IMR-90 (cell line): ENCODE measurements around the gene OR51A7. TPM values are rescaled to one million over a fixed set of nuclear protein-coding genes. Genes with fewer than 3 reads are reported as not detected.

ENCODE experiments used
- ATAC-seq: fragments of 200-7000 bp; cut with Tn5 transposase; 2 replicates; pipeline ENCODE4 v1.9.1; 2020; ENCODE audit warnings: low read depth, mild to moderate bottlenecking, moderate library complexity
- BruUV-seq: library from RNA; stranded (reverse); fragments of 400-500 nt; replicated peaks from 2 replicates; lab custom pipeline; 2021; lab: Mats Ljungman, UMichigan
- CTCF ChIA-PET: fragments of 300-600 bp; formaldehyde crosslinking; extraction: SDS; loops from one replicate; lab custom pipeline; 2021; ENCODE audit warnings: antibody characterized with exemption; lab: Yijun Ruan, JAX
- POLR2A ChIA-PET: fragments of 300-600 bp; sonication (Branson Sonifier 250); formaldehyde crosslinking; loops from one replicate; lab custom pipeline; 2022; ENCODE audit warnings: antibody characterized with exemption; ENCODE audit not compliant: unreplicated experiment; lab: Charles Lee
- DNase-seq: peaks from one replicate; pipeline ENCODE4 v3.0.0; 2013
- H2AFZ ChIP-seq: replicated peaks from 2 replicates; pipeline ENCODE3; 2013; ENCODE audit warnings: low read length, mild to moderate bottlenecking; ENCODE audit not compliant: poor library complexity
- H2AK5ac ChIP-seq: 2 replicates; pipeline ENCODE4 v1.6.1; 2013; ENCODE audit warnings: low read depth, low read length, inconsistent platforms
- H2AK9ac ChIP-seq: replicated peaks from 2 replicates; pipeline ENCODE3; 2013; ENCODE audit warnings: mild to moderate bottlenecking, low read depth, low read length, moderate library complexity; ENCODE audit not compliant: poor library complexity
- H2BK120ac ChIP-seq: 2 replicates; pipeline ENCODE4 v1.6.1; 2013; ENCODE audit warnings: low read depth, low read length, inconsistent platforms
- H2BK15ac ChIP-seq: 3 replicates; pipeline ENCODE4 v1.6.1; 2013; ENCODE audit warnings: low read depth, low read length, inconsistent platforms
- H2BK20ac ChIP-seq: 2 replicates; pipeline ENCODE4 v1.6.1; 2013; ENCODE audit warnings: low read depth, mild to moderate bottlenecking, inconsistent platforms, low read length, moderate library complexity
- H2BK5ac ChIP-seq: 2 replicates; pipeline ENCODE4 v1.6.1; 2013; ENCODE audit warnings: mild to moderate bottlenecking, low read depth, low read length, inconsistent platforms; ENCODE audit not compliant: poor library complexity, severe bottlenecking
- H3K14ac ChIP-seq: replicated peaks from 2 replicates; pipeline ENCODE4 v1.6.1; 2013; ENCODE audit warnings: low read depth, low read length, inconsistent platforms
- H3K18ac ChIP-seq: 2 replicates; pipeline ENCODE4 v1.6.1; 2013; ENCODE audit warnings: low read depth, low read length, control low read depth
- H3K23ac ChIP-seq: 2 replicates; pipeline ENCODE4 v1.6.1; 2013; ENCODE audit warnings: low read depth, low read length, inconsistent platforms
- H3K27ac ChIP-seq: 2 replicates; pipeline ENCODE4 v1.5.1; 2013; ENCODE audit warnings: mild to moderate bottlenecking, control low read depth, low read length; ENCODE audit not compliant: insufficient read depth
- H3K27me3 ChIP-seq: 2 replicates; pipeline ENCODE4 v1.6.1; 2013; ENCODE audit warnings: low read length; ENCODE audit not compliant: control insufficient read depth, insufficient read depth
- H3K36me3 ChIP-seq: 2 replicates; pipeline ENCODE4 v1.6.1; 2013; ENCODE audit warnings: low read length, mixed read lengths; ENCODE audit not compliant: control insufficient read depth, insufficient read depth
- H3K4ac ChIP-seq: 2 replicates; pipeline ENCODE4 v1.6.1; 2013; ENCODE audit warnings: low read depth, low read length, inconsistent platforms
- H3K4me1 ChIP-seq: 2 replicates; pipeline ENCODE4 v1.6.1; 2013; ENCODE audit warnings: low read length, mixed read lengths; ENCODE audit not compliant: control insufficient read depth, insufficient read depth
- H3K4me2 ChIP-seq: 2 replicates; pipeline ENCODE4 v1.6.1; 2013; ENCODE audit warnings: low read depth, mild to moderate bottlenecking, control low read depth, low read length, moderate library complexity
- H3K4me3 ChIP-seq: 2 replicates; pipeline ENCODE4 v1.5.1; 2013; ENCODE audit warnings: low read depth, mild to moderate bottlenecking, control low read depth, low read length, moderate library complexity; ENCODE audit not compliant: insufficient read depth
- H3K56ac ChIP-seq: 2 replicates; pipeline ENCODE4 v1.6.1; 2013; ENCODE audit warnings: low read length, inconsistent platforms; ENCODE audit not compliant: insufficient read depth; ENCODE audit errors: extremely low read depth
- H3K79me1 ChIP-seq, 2 experiments: 2 replicates each; pipeline ENCODE4 v1.6.1; 2013; ENCODE audit warnings: low read length in 2 of 2, inconsistent platforms in 1 of 2, low read depth in 1 of 2
- H3K9ac ChIP-seq: 2 replicates; pipeline ENCODE4 v1.6.1; 2013; ENCODE audit warnings: low read depth, low read length, control low read depth
- H3K9me1 ChIP-seq: 2 replicates; pipeline ENCODE4 v1.6.1; 2013; ENCODE audit warnings: low read length, inconsistent platforms; ENCODE audit not compliant: insufficient read depth
- H3K9me3 ChIP-seq: 2 replicates; pipeline ENCODE4 v1.6.1; 2013; ENCODE audit warnings: low read length; ENCODE audit not compliant: control insufficient read depth, insufficient read depth
- H4K20me1 ChIP-seq: 2 replicates; pipeline ENCODE4 v1.6.1; 2013; ENCODE audit warnings: low read length, inconsistent platforms; ENCODE audit not compliant: insufficient read depth
- H4K5ac ChIP-seq: 2 replicates; pipeline ENCODE4 v1.6.1; 2013; ENCODE audit warnings: mild to moderate bottlenecking, low read depth, low read length, control low read depth
- H4K8ac ChIP-seq, 2 experiments: 2 replicates each; pipeline ENCODE4 v1.6.1; 2013; ENCODE audit warnings: low read depth in 2 of 2, low read length in 2 of 2, control low read depth in 1 of 2, inconsistent platforms in 1 of 2
- H4K91ac ChIP-seq: 2 replicates; pipeline ENCODE4 v1.6.1; 2013; ENCODE audit warnings: low read depth, low read length, inconsistent platforms; ENCODE audit not compliant: insufficient read depth
- BHLHE40 ChIP-seq: fragments of 150-350 bp; IDR thresholded peaks from 2 replicates; pipeline ENCODE4 v1.6.1; 2016; ENCODE audit warnings: mild to moderate bottlenecking, low read depth, low read length
- WGBS, 2 experiments: methylation state at CpG; one replicate each; pipeline versions ENCODE4 v1.1.5 to v1.1.7; 2013; ENCODE audit warnings: missing lambda C conversion rate in 2 of 2; ENCODE audit not compliant: insufficient read length in 1 of 2; ENCODE audit errors: extremely low coverage in 2 of 2; 5-methylcytosine and 5-hydroxymethylcytosine counted together
- dilution Hi-C: fragments of 300-500 bp; cut with HindIII; formaldehyde crosslinking; loops from one replicate; pipeline ENCODE4 v1.14.3; 2018; ENCODE audit warnings: low sequenced_read_pairs; ENCODE audit not compliant: unreplicated experiment
- in situ Hi-C: fragments of 300-500 bp; cut with MboI; formaldehyde crosslinking; loops from 3 replicates; pipeline ENCODE4 v1.14.3; 2019; ENCODE audit warnings: low sequenced_read_pairs, inconsistent platforms, mixed read lengths
- intact Hi-C: fragments of 100-400 bp; cut with micrococcal nuclease; formaldehyde crosslinking; loops from 2 replicates; pipeline ENCODE4 v1.10.0; 2022
- polyA plus RNA-seq, 3 experiments: library from polyadenylated mRNA; depleted of rRNA; stranded (reverse); fragments of >200 nt; gene quantifications; 2 replicates each; pipeline ENCODE4 v1.2.3, GENCODE V29; 2012; ENCODE audit warnings: low replicate concordance in 1 of 3
- total RNA-seq: library from RNA; depleted of rRNA; stranded (reverse); fragments of >200 nt; gene quantifications from 2 replicates; pipeline ENCODE4 v1.2.3, GENCODE V29; 2012

OR51A7 gene
- total and polyA plus RNA-seq, 2 of the 4 experiments (the other 2 are of a cell fraction), result not detected

DNA sequence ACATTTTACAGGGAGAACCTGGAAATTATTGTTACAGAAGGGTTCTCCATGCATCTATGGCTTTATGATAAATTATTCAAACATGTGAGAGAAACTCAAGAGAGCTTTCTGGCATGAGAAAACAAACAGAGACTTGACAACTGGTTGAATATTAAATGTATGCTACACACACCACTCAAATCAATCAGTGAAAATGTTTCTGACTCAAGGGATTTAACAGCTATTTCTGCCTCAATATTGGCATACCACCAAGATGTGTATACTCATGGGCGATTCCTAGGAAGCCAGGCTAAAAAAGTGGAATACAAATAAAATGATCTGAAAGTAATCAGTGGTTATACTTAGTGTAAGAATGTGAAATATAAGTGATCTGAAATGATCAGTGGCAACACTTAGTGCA, 37.7 kb upstream of the OR51A7 start:
- H4K8ac ChIP-seq, result no peak overlapping the region
- DNase-seq (no peak), ATAC-seq (no peak)
- H3K56ac ChIP-seq, result no peak overlapping the region
- no CpG with 5 or more reads among the region's 1 CpG for WGBS, 2 experiments
- H3K18ac ChIP-seq, result no peak overlapping the region
- H3K4me2 ChIP-seq, result no peak overlapping the region
- no peak overlapping the region for H2BK120ac ChIP-seq
- H3K14ac ChIP-seq, result no peak overlapping the region
- no peaks in the 10 kb centered on the region for H3K79me1 ChIP-seq
- no peak overlapping the region for H3K4ac ChIP-seq
- no peaks in the 10 kb centered on the region for H3K4me1 ChIP-seq
- H3K9ac ChIP-seq, result no peak overlapping the region
- H3K9me1 ChIP-seq, result no peaks in the 10 kb centered on the region
- ChIA-PET POLR2A (no interaction called here), CTCF (no interaction called here)
- H2AFZ ChIP-seq, result no peak overlapping the region
- no peak overlapping the region for H4K91ac ChIP-seq
- no peaks in the 10 kb centered on the region for H4K20me1 ChIP-seq
- dilution Hi-C loops (no loop called here), intact Hi-C loops (no loop called here), in situ Hi-C loops (no loop called here)
- H2BK5ac ChIP-seq, result no peak overlapping the region
- H2AK5ac ChIP-seq, result no peak overlapping the region
- no TSS peak for BruUV-seq
- H2BK15ac ChIP-seq, result no peak overlapping the region
- no peak for TF ChIP-seq BHLHE40
- H3K23ac ChIP-seq, result no peak overlapping the region
- no peak overlapping the region for H4K5ac ChIP-seq
- no peak overlapping the region for H3K4me3 ChIP-seq
- no peak overlapping the region for H2AK9ac ChIP-seq
- H3K27ac ChIP-seq, result no peak overlapping the region
- no peaks in the 10 kb centered on the region for H3K36me3 ChIP-seq
- H3K9me3 ChIP-seq, result no peaks in the 10 kb centered on the region
- no peak overlapping the region for H2BK20ac ChIP-seq
- no peaks in the 10 kb centered on the region for H3K27me3 ChIP-seq
